Measurements from ENCODE around the gene RAB5B. TPM values are rescaled to one million over a fixed set of nuclear protein-coding genes. Genes with fewer than 3 reads are reported as not detected.
A peak's percentile ranks its signal among the peaks of the same experiment; 100 is the strongest.
"Not testable (repeated sequence)": the region's sequence is repeated elsewhere in the genome, so short reads cannot be mapped to it uniquely, and the experiment has no call there.

RAB5B gene
- polyA plus RNA-seq, 1 donor, result 163 TPM

DNA sequence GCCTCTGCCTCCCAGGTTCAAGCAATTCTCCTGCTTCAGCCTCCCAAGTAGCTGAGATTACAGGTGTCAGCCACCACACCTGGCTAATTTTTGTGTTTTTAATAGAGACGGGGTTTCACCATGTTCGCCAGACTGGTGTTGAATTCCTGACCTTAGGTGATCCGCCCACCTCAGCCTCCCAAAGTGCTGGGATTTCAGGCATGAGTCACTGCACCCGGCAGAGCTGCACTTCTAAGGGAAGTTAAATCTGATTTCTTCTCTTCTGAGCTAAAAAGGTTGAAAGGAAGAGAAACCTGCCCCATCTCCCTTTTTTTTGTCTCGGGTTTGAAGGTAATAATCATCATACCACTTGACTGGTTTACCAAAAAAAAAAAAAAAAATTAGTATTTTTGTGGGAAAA is 8.0 kb downstream of the RAB5B start:
- not testable (repeated sequence) for DNase-seq

DNA sequence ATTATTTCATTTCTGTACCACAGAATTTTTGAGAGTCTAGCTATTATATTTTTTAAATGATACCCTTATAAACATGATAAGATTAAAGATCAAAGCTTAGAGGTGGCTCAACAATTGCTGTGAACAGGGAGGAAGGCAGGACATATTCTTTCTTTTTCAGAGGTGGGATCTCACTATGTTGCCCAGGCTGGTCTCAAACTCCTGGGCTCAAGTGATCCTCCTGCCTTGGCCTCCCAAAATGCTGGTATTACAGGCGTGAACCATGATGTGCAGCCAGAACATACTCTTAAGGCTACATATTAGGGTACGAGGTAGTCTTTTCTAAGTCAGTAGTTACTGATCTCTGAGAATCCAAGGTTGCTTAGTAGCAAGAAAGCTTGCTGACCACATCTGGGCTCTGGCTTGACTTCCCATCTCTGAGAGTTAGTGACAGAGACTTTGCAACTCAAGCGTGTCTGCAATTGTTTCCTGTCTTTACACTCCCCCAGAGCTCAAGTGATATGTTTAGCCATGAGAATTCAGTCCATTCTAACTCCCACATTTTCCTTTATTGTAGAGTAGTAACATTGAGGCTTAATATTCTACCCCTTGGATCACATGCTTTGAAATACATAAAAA is 8.6 kb downstream of the RAB5B start:
- DNase-seq, result no peak

DNA sequence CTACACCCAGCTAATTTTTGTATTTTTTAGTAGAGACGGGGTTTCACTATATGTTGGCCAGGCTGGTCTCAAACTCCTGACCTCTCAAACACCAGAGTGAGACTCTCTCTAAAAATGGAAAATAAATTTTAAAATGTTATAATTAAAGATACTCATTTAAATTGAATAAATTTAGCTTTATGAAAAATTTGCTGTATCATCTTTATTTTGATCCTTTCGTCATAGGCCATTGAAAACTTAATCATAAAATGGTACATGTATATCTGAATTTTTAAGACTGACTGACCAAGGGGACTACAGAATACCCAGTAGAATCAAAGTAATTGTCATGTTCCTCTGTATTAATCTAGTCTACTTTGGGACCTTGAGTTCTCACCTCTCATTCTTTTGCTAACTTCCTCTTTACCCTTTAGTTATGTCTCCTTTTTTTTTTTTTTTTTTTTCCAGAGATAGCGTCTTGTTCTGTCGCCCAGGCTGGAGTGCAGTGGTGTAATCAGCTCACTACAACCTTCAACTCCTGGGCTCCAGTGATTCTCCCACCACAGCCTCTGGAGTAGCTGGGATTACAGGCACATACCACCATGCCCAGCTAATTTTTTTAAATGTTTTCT is 9.5 kb downstream of the RAB5B start:
- DNase-seq, result no peak

DNA sequence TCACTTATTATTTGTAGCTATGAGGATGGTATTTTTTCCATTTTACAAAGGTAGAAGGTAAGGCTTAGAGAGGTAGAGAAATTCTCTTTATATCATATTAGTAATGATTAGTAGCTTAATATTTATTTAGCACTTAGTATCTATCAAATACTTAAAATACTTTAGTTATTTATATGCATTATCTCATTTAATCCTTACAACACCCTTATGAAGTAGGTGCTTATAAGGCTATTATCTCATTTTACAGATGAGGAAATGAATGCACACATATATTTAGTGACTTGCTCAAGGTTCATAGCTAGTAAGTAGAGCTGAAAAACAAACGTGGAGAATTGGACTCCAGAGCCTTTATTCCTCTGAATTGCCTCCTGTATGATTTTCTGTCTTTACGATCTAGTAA is 11.0 kb downstream of the RAB5B start:
- no peak for DNase-seq

- DNase-seq, result no peak
Measured at GRCh38 chr12:55985341-55985740, 11.5 kb downstream of the RAB5B start.

DNA sequence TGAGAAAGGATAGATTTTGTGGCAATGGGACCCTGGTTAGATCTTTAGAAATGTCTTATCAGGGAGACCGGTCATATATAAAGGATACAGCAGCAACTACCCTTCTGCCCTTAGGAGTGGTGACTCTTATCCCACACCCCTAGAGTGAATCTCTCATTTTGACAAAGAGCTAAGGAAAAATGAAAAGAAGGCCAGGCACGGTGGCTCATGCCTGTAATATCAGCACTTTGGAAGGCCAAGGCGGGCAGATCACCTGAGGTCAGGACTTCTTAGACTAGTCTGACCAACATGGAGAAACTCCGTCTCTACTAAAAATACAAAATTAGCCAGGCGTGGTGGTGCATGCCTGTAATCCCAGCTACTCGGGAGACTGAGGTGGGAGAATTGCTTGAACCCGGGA is 12.1 kb downstream of the RAB5B start:
- DNase-seq, result not testable (repeated sequence)

- no peak for DNase-seq
Measured at GRCh38 chr12:55991110-55991509, 17.2 kb downstream of the RAB5B start.

- DNase-seq, result no peak
Measured at GRCh38 chr12:55993230-55993853, 19.5 kb downstream of the RAB5B start.

DNA sequence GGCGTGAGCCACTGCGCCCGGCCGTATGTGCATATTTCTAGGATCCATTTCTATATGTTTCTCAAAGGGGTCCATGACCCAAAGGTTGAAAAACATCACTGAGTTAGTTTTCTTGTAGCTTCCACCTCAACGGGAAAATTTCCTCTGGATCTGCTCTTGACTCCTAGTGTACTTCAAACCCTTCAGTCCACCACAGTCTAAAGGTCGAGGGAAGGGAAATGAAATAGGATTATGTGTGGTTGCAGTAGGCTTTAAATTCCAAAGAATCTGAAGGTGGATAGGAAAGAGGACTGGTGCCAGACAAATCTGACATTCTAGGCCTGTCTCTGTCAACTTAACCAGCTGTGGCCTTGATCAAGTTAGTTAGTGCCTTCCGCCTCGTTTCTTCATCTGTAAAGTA is 21.5 kb downstream of the RAB5B start:
- DNase-seq, result no peak

DNA sequence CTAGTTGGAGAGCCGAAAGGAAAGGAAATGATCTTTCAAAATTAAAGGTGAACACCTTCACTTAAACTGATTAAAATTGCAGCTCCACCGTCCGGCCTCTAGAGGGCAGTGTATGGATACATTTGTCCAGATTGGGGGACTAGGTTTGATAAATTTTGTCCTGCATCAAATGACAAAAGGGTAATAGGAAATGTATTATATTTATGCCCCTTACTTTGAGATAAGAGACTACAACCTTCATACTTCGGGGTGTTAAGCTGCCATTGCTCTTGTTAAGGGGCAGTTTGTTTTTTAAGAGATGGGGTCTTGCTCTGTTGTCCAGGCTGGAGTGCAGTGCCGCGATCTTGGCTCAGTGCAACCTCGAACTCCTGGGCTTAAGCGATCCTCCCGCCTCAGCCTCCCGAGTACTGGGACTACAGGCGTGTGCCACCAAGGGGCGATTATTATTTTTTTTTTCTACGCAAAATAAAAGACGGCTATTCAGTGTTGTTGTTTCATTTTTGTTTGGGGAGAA is 22.4 kb downstream of the RAB5B start:
- DNase-seq, result peak; percentile 79

DNA sequence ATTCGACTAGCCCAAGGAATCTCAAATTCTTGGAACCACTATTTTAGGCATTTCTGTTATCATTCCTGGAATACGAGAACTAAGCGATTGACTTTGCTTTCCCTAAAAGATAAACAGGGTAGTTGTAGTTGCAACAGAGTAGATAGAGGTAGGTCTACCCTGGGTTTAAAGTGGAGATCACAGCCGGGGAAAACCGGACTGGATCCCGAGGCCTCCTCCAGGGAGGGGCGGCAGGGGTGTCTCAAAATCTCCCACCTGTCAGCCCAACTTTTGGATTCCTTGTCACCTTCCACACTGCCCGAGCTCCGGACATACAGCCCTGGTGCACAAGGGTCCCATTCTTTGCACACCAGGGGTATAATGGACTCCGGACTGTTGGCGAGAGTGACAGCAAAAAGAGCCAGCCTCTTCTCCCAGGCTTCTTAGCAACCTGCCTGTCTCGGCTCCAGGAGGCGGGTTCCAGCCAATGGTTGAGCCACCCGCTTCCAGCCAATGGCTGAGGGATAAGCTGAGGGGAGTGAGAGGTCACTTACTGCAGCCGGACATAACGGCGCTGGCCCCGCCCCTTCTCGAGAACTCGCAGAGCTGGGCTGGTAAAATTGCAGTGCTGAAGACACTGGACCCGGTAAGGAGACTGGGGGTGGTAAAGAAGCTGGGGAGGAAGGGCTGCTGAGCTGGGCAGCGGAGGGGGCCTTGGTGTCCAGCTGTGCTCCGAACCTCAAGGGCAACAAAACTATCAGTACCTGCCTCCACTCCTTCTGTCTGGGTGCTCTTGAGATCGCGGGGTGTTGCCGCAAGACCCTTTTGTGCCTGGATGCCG is 23.0 kb downstream of the RAB5B start, which contains the start of gene SUOX:
Gene SUOX, plus strand, starts transcription at position 562 of the 820 bp plus-strand sequence. CDS start 4,946 bp downstream, outside the sequence.
- DNase-seq, result peak; percentile 96

GRCh38 chr12:55997535-55997859 is 23.6 kb downstream of the RAB5B start:
- no peak for DNase-seq

DNA sequence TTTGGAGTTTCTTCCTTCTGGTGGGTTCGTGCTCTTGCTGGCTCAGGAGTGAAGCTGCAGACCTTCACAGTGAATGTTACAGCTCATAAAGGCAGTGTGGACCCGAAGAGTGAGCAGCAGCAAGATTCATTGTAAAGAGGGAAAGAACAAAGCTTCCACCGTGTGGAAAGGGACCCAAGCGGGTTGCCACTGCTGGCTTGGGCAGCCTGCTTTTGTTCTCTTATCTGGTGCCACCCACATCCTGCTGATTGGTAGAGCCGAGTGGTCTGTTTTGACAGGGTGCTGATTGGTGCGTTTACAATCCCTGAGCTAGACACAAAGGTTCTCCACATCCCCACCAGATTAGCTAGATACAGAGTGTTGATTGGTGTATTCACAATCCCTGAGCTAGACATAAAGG is 25.6 kb downstream of the RAB5B start:
- not testable (repeated sequence) for DNase-seq

GRCh38 chr12:55999999-56000540 is 26.2 kb downstream of the RAB5B start:
- DNase-seq, result not testable (repeated sequence)

- DNase-seq, result no peak
Measured at GRCh38 chr12:56001487-56002100, 27.7 kb downstream of the RAB5B start.

- DNase-seq, result not testable (repeated sequence)
Measured at GRCh38 chr12:56003376-56003775, 29.5 kb downstream of the RAB5B start.

- DNase-seq, result no peak
Measured at GRCh38 chr12:56004211-56004610, 30.3 kb downstream of the RAB5B start.

DNA sequence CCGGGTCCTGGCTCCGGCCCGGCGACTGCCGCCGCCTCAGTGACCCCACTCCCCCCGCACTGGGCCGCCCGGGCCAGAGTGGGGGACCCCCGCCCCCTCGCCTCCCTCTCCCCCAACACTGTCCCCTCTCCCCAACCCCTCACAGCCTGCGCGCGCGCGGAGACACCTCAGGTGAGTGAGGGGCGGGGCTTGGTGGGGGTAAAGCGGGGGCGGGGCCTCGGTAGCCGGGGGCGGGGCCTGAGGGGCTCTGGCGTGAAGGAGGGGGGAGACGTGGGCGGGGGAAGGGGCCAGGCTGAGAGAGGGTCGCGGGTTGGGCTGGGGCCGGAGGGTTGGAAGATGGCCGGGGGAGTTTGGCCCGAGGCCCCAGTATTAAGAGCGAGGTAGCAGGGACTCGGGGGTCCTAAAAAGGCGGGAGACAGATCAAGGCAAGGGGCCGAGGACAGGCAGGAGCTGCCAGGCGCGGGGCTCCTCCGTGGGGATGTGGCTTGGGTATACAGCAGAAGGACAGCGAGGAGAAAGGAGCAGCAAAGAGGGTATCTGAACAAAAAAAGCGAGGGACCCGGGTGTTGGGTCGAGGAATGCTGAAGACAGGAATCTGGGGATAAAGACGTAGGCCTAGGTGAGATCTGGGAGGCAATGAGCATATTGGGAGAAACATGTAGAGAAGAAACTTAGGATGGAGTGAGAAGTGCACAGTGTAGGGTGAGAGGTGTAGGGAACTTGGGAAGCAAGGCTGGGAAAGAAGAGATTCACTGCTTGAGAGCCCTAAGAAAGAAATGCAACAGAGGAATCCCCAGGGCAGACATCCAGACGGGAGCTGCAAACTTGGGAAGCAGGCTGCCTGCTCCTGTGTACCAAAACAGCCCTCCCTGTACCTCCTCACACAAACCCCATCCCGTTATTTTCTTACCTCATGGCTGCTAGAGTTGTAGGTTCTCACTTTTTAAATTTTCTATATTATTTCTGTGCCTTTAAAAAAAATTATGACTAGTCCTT is 34.0 kb downstream of the RAB5B start:
- peak; percentile 71 for DNase-seq

DNA sequence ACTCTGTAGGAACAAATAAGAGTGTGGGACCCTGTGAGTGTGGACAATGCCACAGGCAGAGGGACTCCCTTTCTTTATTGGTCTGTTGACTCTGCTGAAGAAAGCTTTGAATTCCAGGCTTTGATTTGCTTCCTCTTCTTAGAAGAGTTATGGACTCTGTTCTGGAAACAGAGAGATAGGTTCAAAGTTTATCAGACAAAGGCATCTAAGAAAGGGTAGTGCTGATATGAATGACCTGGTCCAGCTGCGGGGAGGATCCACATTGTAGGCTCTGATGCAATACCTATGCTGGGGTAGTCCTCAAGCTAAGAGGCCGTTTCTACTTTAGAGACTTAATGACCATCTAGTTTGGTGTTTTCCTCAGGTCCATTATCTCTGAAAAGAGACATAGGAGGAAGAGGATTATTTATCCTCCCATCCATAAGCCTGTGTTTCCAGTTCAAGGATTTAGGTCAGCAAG is 36.3 kb downstream of the RAB5B start:
- DNase-seq, result no peak

GRCh38 chr12:56011509-56012090 is 37.7 kb downstream of the RAB5B start:
- DNase-seq, result no peak
